Testis (tissue), 2 donors: ENCODE measurements around the gene IFITM2.

Source experiments
- CTCF ChIP-seq, 3 experiments: fragments of 450-650 bp in 2 of 3; fragments of 200-600 bp in 1 of 3; sonication (generic) in 1 of 3; IDR thresholded peaks; one replicate each; pipeline ENCODE4 v1.5.1; 2016 to 2019; ENCODE audit warnings: antibody characterized with exemption in 3 of 3, mild to moderate bottlenecking in 2 of 3, moderate library complexity in 1 of 3
- POLR2A ChIP-seq: fragments of 450-650 bp; IDR thresholded peaks from one replicate; pipeline ENCODE4 v1.6.1; 2017; ENCODE audit warnings: antibody characterized with exemption, mild to moderate bottlenecking, moderate library complexity

GRCh38 chr11:269146-269890 lies 38.3 kb upstream of the IFITM2 start:
- TF ChIP-seq CTCF (IDR thresholded peaks at IDR 0.05), result no peak
- no peak for TF ChIP-seq POLR2A
